ENCODE data around the gene CTNNA2.
A peak's percentile ranks its signal among the peaks of the same experiment; 100 is the strongest.

CTNNA2 gene

GRCh38 chr2:79935771-79936657 is 423.2 kb downstream of the CTNNA2 start:
- peak; percentile 20 for DNase-seq (ENCODE audit: low read depth)

DNA sequence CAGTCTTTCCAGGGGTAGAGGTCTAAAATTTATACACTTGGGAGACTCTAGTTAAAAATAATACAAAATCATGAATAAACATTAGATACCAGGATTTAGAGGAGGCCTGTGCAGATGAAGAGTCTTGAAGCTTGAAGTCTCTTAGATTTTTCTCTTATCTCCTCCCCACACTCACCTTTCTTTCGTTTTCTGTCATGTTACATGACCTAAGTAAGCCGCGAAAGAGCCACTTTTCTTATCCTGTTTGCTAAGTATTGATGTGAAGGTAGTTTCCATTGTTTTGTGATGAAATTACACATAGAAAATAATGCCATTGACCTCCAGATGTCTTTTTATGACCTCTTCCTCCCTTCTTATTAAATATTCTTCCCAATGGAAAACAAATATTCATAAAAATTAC is 423.9 kb downstream of the CTNNA2 start:
- no peak for DNase-seq (ENCODE audit: low read depth)

GRCh38 chr2:79938648-79939047 is 425.8 kb downstream of the CTNNA2 start:
- no peak for DNase-seq (ENCODE audit: low read depth)

DNA sequence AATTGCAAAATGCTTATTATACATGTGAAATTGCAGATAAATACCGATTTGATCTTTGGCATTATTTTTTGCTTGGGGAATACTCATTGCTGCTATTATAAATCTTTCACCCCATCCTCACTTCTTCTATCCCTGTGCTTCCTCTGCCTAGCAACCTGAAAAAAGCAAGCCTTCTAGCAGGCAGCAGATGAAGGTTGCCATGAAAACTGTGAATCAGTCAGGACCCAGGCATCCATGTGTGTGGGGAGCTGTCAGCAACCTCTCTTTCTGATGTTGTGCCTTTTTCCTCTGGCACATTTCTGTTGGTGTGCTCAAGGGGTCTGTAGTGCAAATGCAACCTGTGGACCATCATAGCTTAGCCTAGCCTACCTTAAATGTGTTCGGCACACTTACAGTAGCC is 427.5 kb downstream of the CTNNA2 start:
- no peak for DNase-seq (ENCODE audit: low read depth)

- no peak for DNase-seq (ENCODE audit: low read depth)
Observed at GRCh38 chr2:79941179-79941578, 428.3 kb downstream of the CTNNA2 start.

DNA sequence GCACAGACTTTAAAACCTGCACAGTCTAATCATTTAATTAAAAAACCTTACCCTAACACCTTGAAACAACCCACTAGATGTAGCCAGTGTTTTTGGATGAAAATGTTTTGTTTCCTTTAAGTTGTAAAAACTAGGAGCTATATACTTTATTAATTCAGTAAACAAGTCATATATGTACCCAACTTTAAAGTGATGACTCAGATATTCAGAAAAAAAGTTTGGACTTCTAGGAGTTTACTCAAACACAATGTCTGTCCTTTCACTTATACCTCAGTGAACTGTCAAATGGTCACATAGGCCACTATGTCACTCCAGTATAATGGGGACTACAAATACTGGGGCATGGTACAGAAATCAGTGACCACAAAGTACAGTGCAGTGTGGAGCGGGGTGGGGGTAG is 431.4 kb downstream of the CTNNA2 start:
- no peak for DNase-seq (ENCODE audit: low read depth)

DNA sequence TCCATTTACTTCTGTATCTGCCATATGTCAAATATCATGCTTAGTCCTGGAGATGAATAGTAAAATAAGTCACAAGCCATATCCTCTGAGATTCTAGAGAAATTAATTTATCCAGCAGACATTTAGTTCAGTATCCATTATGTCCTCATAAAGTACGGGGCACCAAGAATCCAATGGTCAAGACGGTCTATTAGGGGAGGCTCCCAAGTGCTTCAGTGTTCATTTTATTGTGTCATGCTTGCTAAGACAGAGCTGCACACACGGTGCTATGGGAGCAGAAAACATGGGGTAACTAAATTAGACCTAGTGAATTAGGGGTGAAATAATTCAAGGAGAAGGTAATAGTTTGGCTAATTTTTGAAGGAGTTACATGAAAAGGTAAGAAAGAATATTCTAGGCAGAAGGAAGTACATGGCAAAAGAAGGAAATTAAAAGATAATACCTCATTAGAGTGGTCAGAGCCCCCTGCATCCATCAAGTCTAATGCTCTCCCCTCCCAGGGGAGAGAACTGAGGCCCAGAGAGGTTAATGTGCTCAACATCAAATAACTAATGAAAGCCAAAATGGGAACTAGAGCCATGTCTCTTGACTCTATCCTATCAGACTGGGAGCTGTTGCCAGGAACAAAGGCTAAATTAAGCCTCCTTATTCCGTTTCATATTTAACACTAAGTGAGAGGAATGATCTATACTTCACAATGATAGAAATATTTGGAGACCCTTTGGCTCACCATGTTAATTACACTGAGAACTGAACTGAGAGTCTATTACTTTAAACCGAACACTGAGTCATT is 433.0 kb downstream of the CTNNA2 start:
- no peak for DNase-seq (ENCODE audit: low read depth)

- no peak for DNase-seq (ENCODE audit: low read depth)
Observed at GRCh38 chr2:79947751-79948150, 434.9 kb downstream of the CTNNA2 start.

GRCh38 chr2:79950526-79950925 is 437.7 kb downstream of the CTNNA2 start:
- DNase-seq (ENCODE audit: low read depth): no peak

DNA sequence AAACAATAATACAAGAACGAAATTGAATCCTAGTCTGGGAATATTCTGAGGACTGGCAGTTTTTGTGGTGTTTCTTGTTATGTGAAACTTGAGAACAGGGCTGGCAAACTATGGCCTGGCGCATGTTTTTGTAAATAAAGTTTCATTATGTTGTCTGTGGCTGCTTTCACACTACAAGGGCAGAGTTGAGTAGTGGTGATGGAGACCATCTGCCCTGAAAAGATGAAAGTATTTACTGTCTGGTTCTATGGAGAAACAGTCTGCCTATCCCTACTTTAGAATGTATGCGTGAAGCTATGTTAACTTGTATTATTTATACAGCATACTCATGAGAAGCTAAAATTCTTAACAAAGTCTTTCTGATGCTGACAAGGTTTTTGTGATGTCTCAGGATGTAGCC is 439.8 kb downstream of the CTNNA2 start:
- no peak for DNase-seq (ENCODE audit: low read depth)

DNA sequence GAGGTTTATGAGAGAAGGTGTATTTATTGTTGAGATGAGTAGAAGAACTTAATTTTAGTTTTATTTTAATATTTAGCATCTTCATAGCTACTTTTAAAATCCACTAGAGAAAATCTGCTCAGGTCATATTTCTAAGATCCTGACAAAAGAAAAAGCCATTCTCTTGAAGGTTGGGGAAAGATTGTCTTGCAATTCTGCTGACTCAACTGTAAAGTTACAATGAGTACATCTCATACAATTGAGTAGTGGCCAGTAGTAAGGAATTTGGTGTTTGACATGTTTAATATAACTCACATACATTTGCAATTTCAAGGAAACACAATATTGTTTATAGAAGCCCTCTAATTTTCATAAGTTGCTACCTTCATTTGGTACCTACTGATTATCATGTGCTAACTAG is 447.2 kb downstream of the CTNNA2 start:
- no peak for DNase-seq (ENCODE audit: low read depth)

DNA sequence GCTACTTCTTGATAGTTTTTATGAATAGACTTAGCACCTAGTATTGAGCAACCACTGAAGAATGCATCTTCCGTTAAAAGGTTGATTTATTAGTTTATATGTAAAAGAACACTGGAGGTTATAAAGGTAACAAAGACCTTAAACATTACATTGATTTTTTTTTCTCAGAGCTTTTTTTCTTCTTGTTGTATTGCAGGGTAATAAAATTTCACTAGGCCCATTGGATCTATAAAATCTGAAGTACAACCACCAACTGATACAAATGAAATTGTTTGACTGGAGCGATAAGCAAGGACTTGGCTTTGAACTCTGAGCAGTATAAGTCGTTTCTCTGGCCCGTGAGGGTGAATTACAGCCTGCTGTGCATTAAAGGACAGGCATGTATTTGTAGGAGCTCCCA is 447.7 kb downstream of the CTNNA2 start:
- no peak for DNase-seq (ENCODE audit: low read depth)

DNA sequence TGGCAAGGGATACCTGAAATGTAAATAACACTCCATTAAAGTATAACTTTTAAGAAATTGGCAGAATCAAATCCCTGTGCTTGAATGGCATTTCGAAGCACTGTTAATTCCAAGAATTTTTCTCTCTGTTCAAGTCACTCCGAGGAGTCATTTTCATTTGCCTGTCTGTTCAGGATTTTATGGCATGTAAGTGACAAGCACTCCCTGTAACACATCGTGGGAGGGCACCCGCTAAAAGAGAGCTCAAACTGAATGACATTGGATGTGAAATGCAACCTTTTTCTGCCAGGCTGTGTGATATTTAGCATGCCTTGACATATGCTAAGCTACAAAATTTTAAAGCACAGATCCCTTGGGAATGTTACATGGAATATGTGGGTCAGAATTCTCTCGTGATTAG is 452.1 kb downstream of the CTNNA2 start:
- no peak for DNase-seq (ENCODE audit: low read depth)

DNA sequence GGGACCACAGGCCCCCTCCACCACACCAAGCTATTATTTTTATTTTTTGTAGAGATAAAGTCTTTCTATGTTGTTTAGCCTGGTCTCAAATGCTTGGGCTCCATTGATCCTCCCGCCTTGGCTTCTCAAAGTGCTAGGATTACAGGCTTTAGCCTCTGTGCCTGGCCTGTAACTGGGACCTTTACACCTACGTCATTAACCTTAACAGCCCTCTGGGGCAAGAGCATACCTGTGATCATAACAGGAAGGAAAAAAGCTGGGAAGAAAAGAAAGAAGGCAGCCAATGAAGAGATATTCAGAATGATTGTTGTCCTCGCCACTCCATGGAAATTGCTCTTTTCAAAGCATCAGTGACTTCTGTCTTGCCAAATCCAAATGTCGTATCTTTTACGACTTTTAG is 453.5 kb downstream of the CTNNA2 start:
- DNase-seq (ENCODE audit: low read depth): no peak

DNA sequence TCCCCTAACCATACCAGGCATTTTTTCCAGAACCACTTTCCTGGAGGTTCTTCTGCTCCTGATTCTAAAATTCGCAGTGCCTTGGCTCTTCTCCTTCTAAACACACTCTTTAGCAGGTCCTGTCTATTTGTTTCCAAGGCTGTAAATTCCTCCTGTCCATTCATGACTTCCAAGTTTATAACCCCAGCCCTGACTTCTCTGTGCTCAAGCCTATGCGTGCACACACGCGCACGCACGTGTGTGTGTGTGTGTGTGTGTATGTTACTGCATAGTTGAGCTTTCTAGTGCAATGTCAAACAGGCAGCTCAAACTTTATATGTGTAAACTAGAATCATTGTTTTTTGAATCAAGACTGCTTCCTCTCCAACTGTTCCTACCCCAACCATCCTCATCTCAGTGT is 454.0 kb downstream of the CTNNA2 start:
- no peak for DNase-seq (ENCODE audit: low read depth)

DNA sequence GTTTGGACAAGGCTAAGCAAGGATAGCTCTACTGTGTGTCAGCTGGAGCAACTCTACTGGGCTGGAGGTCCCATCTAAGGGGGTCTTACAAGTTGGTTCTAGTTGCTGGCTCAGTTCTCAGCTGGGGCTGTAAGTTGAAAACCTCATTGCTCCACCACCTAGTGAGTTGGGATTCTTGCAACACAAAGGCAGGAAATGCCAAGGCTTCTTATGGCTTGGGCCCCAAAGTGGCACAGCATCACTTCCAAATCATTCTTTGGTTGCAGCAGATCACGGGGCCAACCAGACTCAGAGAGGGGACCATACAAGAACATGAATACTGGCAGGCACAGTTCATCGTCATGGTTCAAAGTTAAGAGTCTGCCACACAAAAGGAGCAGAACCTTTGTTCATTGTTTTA is 459.0 kb downstream of the CTNNA2 start:
- no peak for DNase-seq (ENCODE audit: low read depth)

- no peak for DNase-seq (ENCODE audit: low read depth)
Observed at GRCh38 chr2:79972661-79973060, 459.8 kb downstream of the CTNNA2 start.

GRCh38 chr2:79975791-79976565 is 463.1 kb downstream of the CTNNA2 start:
- no peak for DNase-seq (ENCODE audit: low read depth)

DNA sequence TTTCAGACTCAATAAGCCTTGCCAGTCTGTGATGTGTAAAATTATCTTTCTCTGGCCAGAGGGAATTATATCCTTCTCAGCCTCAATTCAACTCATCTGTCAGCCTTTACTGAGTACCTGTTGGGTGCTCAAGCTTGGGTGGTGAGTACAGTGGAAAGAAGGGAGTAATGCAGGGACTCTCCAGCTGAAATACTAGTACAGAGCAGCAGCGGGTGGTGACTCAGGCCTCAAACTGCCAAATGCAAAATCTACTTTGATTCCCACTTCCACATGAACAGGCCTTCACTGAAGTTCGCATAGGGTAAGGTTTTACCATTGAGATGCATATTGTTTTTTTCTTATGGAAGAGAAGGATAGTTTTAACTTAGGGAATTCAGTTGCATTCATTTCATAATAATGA is 464.9 kb downstream of the CTNNA2 start:
- no peak for DNase-seq (ENCODE audit: low read depth)

DNA sequence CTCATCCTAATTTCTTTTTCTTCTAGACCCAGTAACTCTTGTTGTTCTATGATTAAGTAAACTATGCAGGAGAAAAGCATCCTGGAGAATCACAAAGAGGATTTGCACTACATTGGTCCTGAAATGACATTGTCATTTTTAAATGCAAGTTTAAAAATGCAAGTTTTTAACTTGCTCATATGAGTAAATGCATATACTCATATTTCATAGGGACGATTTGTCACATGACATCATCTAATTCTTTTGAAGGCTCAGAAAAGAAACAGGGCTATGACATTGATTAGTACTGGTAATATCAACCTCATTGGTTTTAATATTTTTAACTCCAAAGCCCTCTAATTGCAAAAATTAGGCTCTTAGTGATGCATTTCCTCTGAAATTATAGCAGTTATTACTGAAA is 467.3 kb downstream of the CTNNA2 start:
- DNase-seq (ENCODE audit: low read depth): no peak

GRCh38 chr2:79980816-79981215 is 468.0 kb downstream of the CTNNA2 start:
- no peak for DNase-seq (ENCODE audit: low read depth)

- no peak for DNase-seq (ENCODE audit: low read depth)
Observed at GRCh38 chr2:79981316-79981715, 468.5 kb downstream of the CTNNA2 start.

- no peak for DNase-seq (ENCODE audit: low read depth)
Observed at GRCh38 chr2:79982445-79982844, 469.6 kb downstream of the CTNNA2 start.

Measured in GM04503 (cell line).